Natural killer cell (primary cell): Measurements from ENCODE around the gene ZNF678. TPM values are rescaled to one million over a fixed set of nuclear protein-coding genes. Genes with fewer than 3 reads are reported as not detected.

Experiments used
- ATAC-seq, 3 donors: fragments of 150-1000 bp in 2 of 3; fragments of 200-7000 bp in 1 of 3; cut with Tn5 transposase; 1 replicate in 1 of 3; 2 replicates in 2 of 3; pipeline ENCODE4 v1.10.0; 2021; ENCODE audit warnings: mild to moderate bottlenecking in 2 of 3, moderate library complexity in 2 of 3
- DNase-seq, 2 donors: peaks; one replicate each; pipeline versions ENCODE4 v3.0.0 to v3.0.0-alpha.2; 2013 to 2021; ENCODE audit warnings: mixed read lengths in 1 of 2
- H3K27ac ChIP-seq: one replicate; pipeline ENCODE4 v1.5.1; 2013; ENCODE audit warnings: mild to moderate bottlenecking, low read length
- H3K27me3 ChIP-seq: one replicate; pipeline ENCODE4 v1.6.1; 2013; ENCODE audit warnings: low read length; ENCODE audit not compliant: control insufficient read depth, insufficient read depth
- H3K36me3 ChIP-seq: one replicate; pipeline ENCODE4 v1.6.1; 2013; ENCODE audit warnings: low read length; ENCODE audit not compliant: control insufficient read depth, insufficient read depth
- H3K4me1 ChIP-seq: one replicate; pipeline ENCODE4 v1.6.1; 2013; ENCODE audit warnings: low read length; ENCODE audit not compliant: control insufficient read depth, insufficient read depth
- H3K4me3 ChIP-seq: one replicate; pipeline ENCODE4 v1.5.1; 2013; ENCODE audit warnings: low read length
- H3K9me3 ChIP-seq: one replicate; pipeline ENCODE4 v1.6.1; 2013; ENCODE audit warnings: low read length; ENCODE audit not compliant: control insufficient read depth, insufficient read depth
- H3K27ac Mint-ChIP-seq, 2 donors: one replicate each; pipeline ENCODE4 v1.8.0; 2022; ENCODE audit warnings: mild to moderate bottlenecking in 2 of 2, mixed read lengths in 2 of 2, moderate library complexity in 1 of 2
- H3K27me3 Mint-ChIP-seq, 2 donors: one replicate each; pipeline ENCODE4 v1.8.0; 2022; ENCODE audit warnings: low read depth in 2 of 2, mixed read lengths in 2 of 2
- H3K36me3 Mint-ChIP-seq: one replicate; pipeline ENCODE4 v1.8.0; 2022; ENCODE audit warnings: mixed read lengths
- H3K4me1 Mint-ChIP-seq, 2 donors: one replicate each; pipeline ENCODE4 v1.8.0; 2022; ENCODE audit warnings: mixed read lengths in 2 of 2
- H3K4me3 Mint-ChIP-seq: one replicate; pipeline ENCODE4 v1.8.0; 2022; ENCODE audit warnings: mild to moderate bottlenecking, moderate library complexity, mixed read lengths
- H3K9me3 Mint-ChIP-seq, 2 donors: one replicate each; pipeline ENCODE4 v1.8.0; 2022; ENCODE audit warnings: mixed read lengths in 2 of 2
- WGBS: methylation state at CpG from one replicate; pipeline ENCODE4 v1.1.7; 2013; ENCODE audit warnings: missing lambda C conversion rate; ENCODE audit not compliant: insufficient coverage; 5-methylcytosine and 5-hydroxymethylcytosine counted together
- intact Hi-C: fragments of 100-400 bp; cut with micrococcal nuclease; formaldehyde crosslinking; loops from one replicate; pipeline ENCODE4 v1.14.2; 2022
- total RNA-seq, 4 donors: library from RNA; stranded (reverse); fragments of 120-200 nt in 1 of 4; gene quantifications; one replicate each; pipeline versions ENCODE4 v1.2.3 to v1.2.4, GENCODE V29; 2013 to 2022
- TF ChIP-seq, protein P1 (sequence below): fragments of 200-600 bp; IDR thresholded peaks from one replicate; pipeline ENCODE4 v1.8.0; 2022; ENCODE audit warnings: antibody characterized with exemption

Gene ZNF678
- total RNA-seq, 3 donors from 2014 or later (not counting 1 experiment from before 2014, with no cell fraction given), result 9.7 to 14.0 (median 10.7) TPM

DNA sequence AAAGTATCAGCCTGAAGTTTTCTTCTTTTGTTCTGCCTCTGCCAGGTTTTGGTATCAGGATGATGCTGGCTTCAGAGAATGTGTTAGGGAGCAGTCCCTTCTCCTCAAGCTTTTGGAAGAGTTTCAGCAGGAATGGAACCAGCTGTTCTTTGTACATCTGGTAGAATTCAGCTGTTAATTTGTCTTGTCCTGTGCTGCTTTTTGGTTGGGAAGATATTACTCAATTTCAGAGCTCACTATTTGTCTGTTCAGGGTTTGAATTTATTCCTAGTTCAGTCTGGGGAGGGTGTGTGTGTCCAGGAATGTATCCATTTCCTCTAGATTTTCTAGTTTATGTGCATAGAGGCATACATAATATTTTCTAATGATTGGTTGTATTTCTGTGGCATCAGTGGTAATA lies 12.8 kb downstream of the ZNF678 start:
- peaks cover 39 to 62% of the 10 kb centered on the region in 2 donors for H3K4me1 Mint-ChIP-seq
- Histone ChIP-seq H3K36me3 (no peaks in the 10 kb centered on the region), H3K27me3 (no peaks in the 10 kb centered on the region), H3K4me1 (no peaks in the 10 kb centered on the region), H3K9me3 (no peaks in the 10 kb centered on the region), H3K4me3 (no peak overlapping the region), H3K27ac (no peak overlapping the region)
- H3K27ac Mint-ChIP-seq, result no peak overlapping the region
- H3K9me3 Mint-ChIP-seq, result peaks cover 2 to 16% of the 10 kb centered on the region in 2 donors
- TF ChIP-seq, protein P1, sequence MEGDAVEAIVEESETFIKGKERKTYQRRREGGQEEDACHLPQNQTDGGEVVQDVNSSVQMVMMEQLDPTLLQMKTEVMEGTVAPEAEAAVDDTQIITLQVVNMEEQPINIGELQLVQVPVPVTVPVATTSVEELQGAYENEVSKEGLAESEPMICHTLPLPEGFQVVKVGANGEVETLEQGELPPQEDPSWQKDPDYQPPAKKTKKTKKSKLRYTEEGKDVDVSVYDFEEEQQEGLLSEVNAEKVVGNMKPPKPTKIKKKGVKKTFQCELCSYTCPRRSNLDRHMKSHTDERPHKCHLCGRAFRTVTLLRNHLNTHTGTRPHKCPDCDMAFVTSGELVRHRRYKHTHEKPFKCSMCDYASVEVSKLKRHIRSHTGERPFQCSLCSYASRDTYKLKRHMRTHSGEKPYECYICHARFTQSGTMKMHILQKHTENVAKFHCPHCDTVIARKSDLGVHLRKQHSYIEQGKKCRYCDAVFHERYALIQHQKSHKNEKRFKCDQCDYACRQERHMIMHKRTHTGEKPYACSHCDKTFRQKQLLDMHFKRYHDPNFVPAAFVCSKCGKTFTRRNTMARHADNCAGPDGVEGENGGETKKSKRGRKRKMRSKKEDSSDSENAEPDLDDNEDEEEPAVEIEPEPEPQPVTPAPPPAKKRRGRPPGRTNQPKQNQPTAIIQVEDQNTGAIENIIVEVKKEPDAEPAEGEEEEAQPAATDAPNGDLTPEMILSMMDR, result no peak
- H3K36me3 Mint-ChIP-seq, result peaks cover 16% of the 10 kb centered on the region
- no peak for ATAC-seq
- intact Hi-C loops, result no loop called here
- H3K4me3 Mint-ChIP-seq, result no peak overlapping the region
- no peak for DNase-seq
- no peaks in the 10 kb centered on the region for H3K27me3 Mint-ChIP-seq

DNA sequence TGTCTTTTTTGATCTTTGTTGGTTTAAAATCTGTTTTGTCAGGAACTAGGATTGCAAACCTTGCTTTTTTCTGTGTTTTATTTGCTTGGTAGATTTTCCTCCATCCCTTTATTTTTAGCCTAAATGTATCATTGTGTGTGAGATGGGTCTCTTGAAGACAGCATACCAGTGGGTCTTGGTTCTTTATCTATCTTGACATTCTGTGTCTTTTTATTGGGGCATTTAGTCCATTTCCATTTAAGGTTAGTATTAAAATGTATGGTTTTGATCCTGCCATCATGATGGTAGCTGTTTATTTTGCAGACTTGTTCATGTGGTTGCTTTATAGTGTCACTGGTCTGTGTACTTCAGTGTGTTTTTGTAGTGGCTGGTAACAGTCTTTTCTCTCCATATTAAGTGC lies 14.1 kb downstream of the ZNF678 start:
- H3K4me3 Mint-ChIP-seq, result no peak overlapping the region
- H3K36me3 Mint-ChIP-seq, result peaks cover 16% of the 10 kb centered on the region
- Histone ChIP-seq H3K4me3 (no peak overlapping the region), H3K36me3 (no peaks in the 10 kb centered on the region), H3K27ac (no peak overlapping the region), H3K4me1 (no peaks in the 10 kb centered on the region), H3K27me3 (no peaks in the 10 kb centered on the region), H3K9me3 (no peaks in the 10 kb centered on the region)
- DNase-seq (no peak), ATAC-seq (no peak)
- H3K9me3 Mint-ChIP-seq, result peaks cover 2 to 16% of the 10 kb centered on the region in 2 donors
- intact Hi-C loops, result no loop called here
- peaks cover 42 to 62% of the 10 kb centered on the region in 2 donors for H3K4me1 Mint-ChIP-seq
- no peak overlapping the region for H3K27ac Mint-ChIP-seq
- TF ChIP-seq, protein P1, result no peak
- no peaks in the 10 kb centered on the region for H3K27me3 Mint-ChIP-seq

DNA sequence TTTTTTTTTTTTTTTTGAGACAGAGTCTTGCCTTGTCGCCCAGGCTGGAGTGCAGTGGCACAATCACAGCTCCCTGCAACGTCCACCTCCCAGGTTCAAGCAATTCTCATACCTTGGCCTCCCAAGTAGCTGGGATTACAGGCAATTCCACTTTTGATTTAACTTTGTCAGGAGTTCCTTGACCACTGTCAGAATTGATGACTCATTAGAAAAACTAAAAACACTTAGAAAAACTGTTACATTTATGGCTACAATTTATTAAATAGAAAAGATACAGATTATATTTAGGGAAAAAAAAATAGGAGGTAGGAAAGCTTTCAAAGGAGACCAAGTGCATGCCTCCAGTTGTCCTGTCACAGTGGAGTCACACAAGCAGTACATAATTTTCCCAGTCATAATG lies 20.0 kb downstream of the ZNF678 start:
- Histone ChIP-seq H3K27me3 (no peaks in the 10 kb centered on the region), H3K9me3 (peaks cover 3% of the 10 kb centered on the region), H3K4me1 (no peaks in the 10 kb centered on the region), H3K4me3 (no peak overlapping the region), H3K27ac (no peak overlapping the region), H3K36me3 (no peaks in the 10 kb centered on the region)
- Mint-ChIP-seq H3K27me3 (no peaks in the 10 kb centered on the region), H3K36me3 (peaks cover 3% of the 10 kb centered on the region), H3K4me3 (no peak overlapping the region), H3K4me1 (peaks cover 27 to 32% of the 10 kb centered on the region in 2 donors), H3K27ac (no peak overlapping the region), H3K9me3 (peaks cover 0 to 3% of the 10 kb centered on the region in 2 donors)
- TF ChIP-seq, protein P1, result no peak
- DNase-seq (no peak), ATAC-seq (no peak)
- intact Hi-C loops, result no loop called here
- WGBS, result 96% methylated on average over 2 of the region's 2 CpGs

DNA sequence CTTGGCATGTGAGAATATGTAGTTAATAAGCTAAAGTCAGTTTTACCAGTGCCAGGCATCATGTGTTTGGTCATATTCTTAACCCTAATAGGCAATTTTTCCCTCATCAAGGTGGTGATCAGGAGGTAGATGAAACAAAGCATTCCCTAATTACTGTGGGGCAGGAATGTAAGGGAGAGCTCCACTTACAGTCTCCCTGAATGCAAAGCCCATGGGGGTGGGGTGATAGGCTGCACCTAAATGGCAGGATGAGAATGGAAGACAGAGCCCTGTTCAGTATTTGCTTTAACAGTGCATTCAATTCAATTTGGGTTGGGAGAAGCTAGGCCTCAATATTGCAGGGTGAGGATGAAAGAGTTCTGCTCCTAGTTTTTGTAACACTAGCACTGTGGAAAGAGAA lies 23.4 kb downstream of the ZNF678 start:
- no peaks in the 10 kb centered on the region for H3K27me3 ChIP-seq
- H3K4me1 ChIP-seq, result no peaks in the 10 kb centered on the region
- TF ChIP-seq, protein P1, result no peak
- DNase-seq (no peak), ATAC-seq (no peak)
- Mint-ChIP-seq H3K4me3 (no peak overlapping the region), H3K9me3 (no peaks in the 10 kb centered on the region), H3K27me3 (no peaks in the 10 kb centered on the region), H3K36me3 (peaks cover 11% of the 10 kb centered on the region), H3K27ac (peak overlapping the region; percentile 26 to 43), H3K4me1 (peaks cover 15 to 36% of the 10 kb centered on the region in 2 donors)
- H3K36me3 ChIP-seq, result no peaks in the 10 kb centered on the region
- peaks cover 10% of the 10 kb centered on the region for H3K9me3 ChIP-seq
- no peak overlapping the region for H3K4me3 ChIP-seq
- no peak overlapping the region for H3K27ac ChIP-seq
- intact Hi-C loops, result no loop called here
